DOHH2 (cell line): Measurements from ENCODE around the gene GNG10.

Source experiments
- EZH2phosphoT487 ChIP-seq: fragments of 200-600 bp; sonication (generic); IDR thresholded peaks from 2 replicates; pipeline ENCODE4 v1.6.1; 2017; ENCODE audit warnings: borderline replicate concordance, mild to moderate bottlenecking, antibody characterized with exemption, low read length, moderate library complexity, mixed read lengths
- TF ChIP-seq, protein P1 (sequence below): fragments of 200-600 bp; sonication (generic); IDR thresholded peaks from one replicate; pipeline ENCODE4 v1.5.1; 2014; ENCODE audit warnings: antibody characterized with exemption, mild to moderate bottlenecking, low read depth, low read length; ENCODE audit not compliant: poor library complexity, severe bottlenecking

DNA sequence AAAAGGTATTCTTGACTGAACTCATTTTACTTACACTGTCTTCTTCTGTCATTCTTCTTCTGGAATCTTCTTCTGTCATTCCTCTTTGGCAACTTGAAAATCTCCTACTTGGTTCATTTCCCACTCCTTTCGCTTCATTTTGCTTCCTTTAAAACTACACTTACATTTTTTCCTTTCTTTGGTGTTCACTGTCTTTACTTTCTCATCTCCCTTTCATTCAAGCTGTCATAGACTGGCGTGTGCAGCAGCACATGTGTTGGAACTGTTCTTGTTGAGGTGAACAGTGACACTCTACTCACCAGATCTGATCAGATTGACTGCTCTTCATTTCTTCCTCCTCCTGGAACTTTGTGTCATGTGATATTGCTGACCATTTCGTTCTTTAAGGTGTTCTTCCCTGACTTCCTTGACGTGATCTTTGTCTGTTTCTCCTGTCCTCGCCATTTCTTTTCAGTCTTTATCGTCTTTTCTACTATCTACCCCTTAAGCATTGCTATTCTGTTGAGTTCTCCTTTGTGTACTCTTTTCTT, 23.9 kb upstream of the GNG10 start:
- TF ChIP-seq, protein P1, sequence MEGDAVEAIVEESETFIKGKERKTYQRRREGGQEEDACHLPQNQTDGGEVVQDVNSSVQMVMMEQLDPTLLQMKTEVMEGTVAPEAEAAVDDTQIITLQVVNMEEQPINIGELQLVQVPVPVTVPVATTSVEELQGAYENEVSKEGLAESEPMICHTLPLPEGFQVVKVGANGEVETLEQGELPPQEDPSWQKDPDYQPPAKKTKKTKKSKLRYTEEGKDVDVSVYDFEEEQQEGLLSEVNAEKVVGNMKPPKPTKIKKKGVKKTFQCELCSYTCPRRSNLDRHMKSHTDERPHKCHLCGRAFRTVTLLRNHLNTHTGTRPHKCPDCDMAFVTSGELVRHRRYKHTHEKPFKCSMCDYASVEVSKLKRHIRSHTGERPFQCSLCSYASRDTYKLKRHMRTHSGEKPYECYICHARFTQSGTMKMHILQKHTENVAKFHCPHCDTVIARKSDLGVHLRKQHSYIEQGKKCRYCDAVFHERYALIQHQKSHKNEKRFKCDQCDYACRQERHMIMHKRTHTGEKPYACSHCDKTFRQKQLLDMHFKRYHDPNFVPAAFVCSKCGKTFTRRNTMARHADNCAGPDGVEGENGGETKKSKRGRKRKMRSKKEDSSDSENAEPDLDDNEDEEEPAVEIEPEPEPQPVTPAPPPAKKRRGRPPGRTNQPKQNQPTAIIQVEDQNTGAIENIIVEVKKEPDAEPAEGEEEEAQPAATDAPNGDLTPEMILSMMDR = no peak
- no peak for TF ChIP-seq EZH2phosphoT487
